Erythroblast (primary cell): ENCODE measurements around the gene HMGXB3.

Source experiments
- GATA1 ChIP-seq: IDR thresholded peaks from 2 replicates; pipeline ENCODE4 v1.6.1; 2011; ENCODE audit warnings: low read depth, mild to moderate bottlenecking, control low read depth, low read length, moderate library complexity
- POLR2A ChIP-seq: IDR thresholded peaks from 2 replicates; pipeline ENCODE4 v1.6.1; 2011; ENCODE audit warnings: mild to moderate bottlenecking, low read length

DNA sequence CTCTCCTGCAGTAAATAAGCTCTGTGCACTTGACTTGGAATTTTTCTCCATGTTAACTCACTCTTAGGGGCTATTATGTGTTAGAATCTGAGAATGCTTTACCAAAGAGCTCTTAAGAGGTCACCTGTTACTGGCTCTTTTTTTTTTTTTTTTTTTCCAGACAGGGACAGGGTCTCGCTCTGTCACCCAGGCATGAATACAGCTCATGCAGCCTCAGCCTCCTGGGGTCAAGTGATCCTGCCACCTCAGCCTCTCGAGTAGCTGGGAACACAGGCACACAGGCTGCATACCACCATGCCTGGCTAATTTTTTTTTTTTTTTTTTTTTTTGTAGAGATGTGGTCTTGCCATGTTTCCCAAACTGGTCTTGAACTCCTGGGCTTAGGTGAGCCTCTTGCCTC lies 22.1 kb downstream of the HMGXB3 start:
- no peak for TF ChIP-seq POLR2A
- no peak for TF ChIP-seq GATA1
